ENCODE measurements around the gene CCDC149. TPM values are rescaled to one million over a fixed set of nuclear protein-coding genes. Genes with fewer than 3 reads are reported as not detected.

The CCDC149 gene
- total and polyA plus RNA-seq, 2 donors (not counting 3 experiments of a cell fraction or from before 2014, with no cell fraction given) = 7.8 to 11.3 TPM

- H3K9me1 ChIP-seq (replicated peaks; ENCODE audit: control insufficient read depth, extremely low read depth, insufficient read depth, low read length) = no peaks in the 10 kb centered on the region
- no peak for DNase-seq (ENCODE audit: low read depth, low spot score)
- H3K36me3 ChIP-seq (ENCODE audit: control insufficient read depth in 2 of 2, extremely low read depth in 1 of 2, insufficient read depth in 2 of 2, low read length in 2 of 2) = no peaks in the 10 kb centered on the region
- H2AFZ ChIP-seq (ENCODE audit: low read depth, low read length) = no peak overlapping the region
- FAIRE-seq = no peak
- intact Hi-C loops (cut with micrococcal nuclease) = no loop called here
- H3K4me3 ChIP-seq (replicated peaks in 1 of 3; ENCODE audit: insufficient read depth in 1 of 3, low read depth in 1 of 3, low read length in 3 of 3) = no peak overlapping the region
- TF ChIP-seq JUN (IDR thresholded peaks at IDR 0.05; ENCODE audit: borderline replicate concordance, insufficient read depth, insufficient read length, low read depth) (no peak), POLR2A (IDR thresholded peaks at IDR 0.05; ENCODE audit: low read depth, low read length) (no peak), EZH2 (IDR thresholded peaks at IDR 0.05; ENCODE audit: borderline replicate concordance, low read depth, low read length, severe bottlenecking) (no peak), FOS (IDR thresholded peaks at IDR 0.05; ENCODE audit: borderline replicate concordance, insufficient read depth, low read length) (no peak), CTCF (IDR thresholded peaks at IDR 0.05; ENCODE audit: extremely low read depth in 1 of 2, insufficient read depth in 1 of 2, low read depth in 1 of 2, low read length in 2 of 2) (no peak), POLR2AphosphoS5 (IDR thresholded peaks at IDR 0.05; ENCODE audit: insufficient read depth, low read depth, low read length) (no peak), MYC (IDR thresholded peaks at IDR 0.05; ENCODE audit: low read depth, low read length) (no peak), GATA2 (IDR thresholded peaks at IDR 0.05; ENCODE audit: insufficient read depth, insufficient read length, low read depth, low read length) (no peak), MAX (IDR thresholded peaks at IDR 0.05; ENCODE audit: insufficient read depth, insufficient read length) (no peak)
- H3K4me1 ChIP-seq (ENCODE audit: control insufficient read depth, extremely low read depth, insufficient read depth, low read length) = no peaks in the 10 kb centered on the region
- no peak overlapping the region for H3K9ac ChIP-seq (replicated peaks; ENCODE audit: extremely low read depth, insufficient read depth, low read length)
- H3K79me2 ChIP-seq (ENCODE audit: control insufficient read depth, insufficient read depth, low read length) = no peaks in the 10 kb centered on the region
- H4K20me1 ChIP-seq (replicated peaks; ENCODE audit: control insufficient read depth, extremely low read depth, insufficient read depth, low read length) = no peaks in the 10 kb centered on the region
- no TSS peak for BruUV-seq (replicated peaks)
- no peaks in the 10 kb centered on the region for H3K9me3 ChIP-seq (replicated peaks; ENCODE audit: control insufficient read depth, insufficient read depth, low read length)
- POLR2A ChIA-PET = no interaction called here
- H3K27ac ChIP-seq (ENCODE audit: insufficient read depth, low read depth, low read length) = no peak overlapping the region
- dilution Hi-C loops (cut with MboI; ENCODE audit: extremely low pct_ligation_motif_present, low sequenced_read_pairs) = no loop called here
- no peak overlapping the region for H3K4me2 ChIP-seq (ENCODE audit: insufficient read depth, low read length)
- CTCF ChIA-PET = no interaction called here
- H3K27me3 ChIP-seq (ENCODE audit: control insufficient read depth in 2 of 2, insufficient read depth in 2 of 2, low read length in 2 of 2) = no peaks in the 10 kb centered on the region
Measured at GRCh38 chr4:24775032-24775605, 137.7 kb downstream of the CCDC149 start.

Data from endothelial cell of umbilical vein (primary cell).